Islet of Langerhans (tissue), 1 donor: ENCODE results near the gene STEAP3.
"Not testable (repeated sequence)": the region's sequence is repeated elsewhere in the genome, so short reads cannot be mapped to it uniquely, and the experiment has no call there.

ENCODE experiments used
- FAIRE-seq: peaks from one replicate; lab custom pipeline; 2011; peaks lifted over from hg19 to GRCh38; lab: Jason Lieb, UNC

STEAP3 gene

DNA sequence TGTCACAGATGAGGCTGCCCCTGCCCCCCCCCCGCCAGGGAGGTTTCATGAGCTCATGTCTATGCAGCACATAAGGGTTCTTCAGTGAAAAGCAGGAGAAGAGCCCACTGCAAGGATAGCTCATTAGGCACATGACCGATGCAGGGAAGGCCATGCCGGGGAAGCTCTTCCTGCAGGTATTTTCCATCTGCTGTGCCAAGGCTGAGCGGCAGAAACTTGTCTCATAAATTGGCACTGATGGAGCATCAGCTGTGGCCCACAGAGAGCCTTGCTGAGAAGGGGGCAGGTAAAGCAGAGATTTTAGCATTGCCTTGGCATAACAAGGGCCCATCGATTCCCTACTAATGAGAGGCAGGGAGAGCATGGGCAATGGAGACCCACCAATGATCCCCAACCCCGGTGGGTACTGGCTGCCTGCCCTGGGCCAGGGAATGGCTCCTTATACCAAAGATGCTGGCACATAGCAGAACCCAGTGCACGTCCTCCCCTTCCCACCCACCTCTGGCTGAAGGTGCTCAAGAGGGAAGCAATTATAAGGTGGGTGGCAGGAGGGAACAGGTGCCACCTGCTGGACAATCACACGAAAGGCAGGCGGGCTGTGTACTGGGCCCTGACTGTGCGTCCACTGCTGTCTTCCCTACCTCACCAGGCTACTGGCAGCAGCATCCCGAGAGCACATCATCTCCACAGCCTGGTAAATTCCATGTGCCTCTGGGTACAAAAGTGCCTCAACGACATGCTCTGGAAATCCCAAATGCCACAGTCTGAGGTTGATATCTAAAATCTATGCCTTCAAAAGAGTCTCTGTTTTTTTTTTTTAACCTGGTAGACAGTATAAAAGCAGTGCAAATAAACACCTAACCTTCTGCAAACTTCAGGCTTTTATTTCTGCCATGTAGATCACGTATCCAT is 41.4 kb downstream of the STEAP3 start:
- no peak for FAIRE-seq

DNA sequence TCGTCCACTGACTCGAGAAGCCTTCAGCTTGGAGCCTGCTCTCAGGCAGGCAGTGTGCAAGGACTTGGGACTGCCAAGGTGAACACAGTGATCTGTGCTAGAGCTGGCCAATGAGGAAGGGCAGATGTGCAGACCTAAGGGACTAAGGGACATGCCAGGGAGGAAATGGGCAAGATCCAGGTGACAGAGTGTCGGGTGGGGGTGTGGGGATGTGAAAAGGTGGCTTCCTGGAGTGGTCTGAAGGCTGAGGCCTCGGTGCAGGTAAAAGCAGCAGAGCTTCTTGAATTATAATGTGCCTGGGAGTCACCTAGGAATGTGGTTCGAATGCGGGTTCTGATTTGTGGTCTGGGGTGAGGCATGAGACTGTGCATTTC is 42.0 kb downstream of the STEAP3 start:
- FAIRE-seq: no peak

DNA sequence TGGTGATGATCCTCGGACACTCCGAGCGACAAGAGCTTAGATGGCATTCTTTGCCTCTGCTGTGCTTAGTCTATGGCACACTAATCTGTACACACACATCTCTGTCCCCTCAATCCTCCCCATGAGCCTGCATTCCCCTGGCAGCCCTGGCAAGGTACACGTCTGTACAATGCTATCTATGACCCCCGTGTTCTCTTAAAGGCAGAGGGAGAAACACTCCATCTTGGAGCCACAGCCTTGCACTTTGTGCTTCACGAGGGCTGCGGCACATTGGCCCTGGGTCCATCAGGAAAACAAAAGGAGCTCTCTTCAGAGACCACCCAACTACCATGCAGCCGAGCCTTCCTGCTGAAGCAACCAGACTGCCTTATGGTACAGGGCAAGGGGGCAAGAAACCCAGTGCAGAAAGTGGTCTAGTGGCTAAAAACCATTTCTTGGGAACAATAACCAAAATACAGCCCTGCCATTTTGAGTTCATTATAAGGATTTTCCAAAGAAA is 42.5 kb downstream of the STEAP3 start:
- FAIRE-seq: no peak

DNA sequence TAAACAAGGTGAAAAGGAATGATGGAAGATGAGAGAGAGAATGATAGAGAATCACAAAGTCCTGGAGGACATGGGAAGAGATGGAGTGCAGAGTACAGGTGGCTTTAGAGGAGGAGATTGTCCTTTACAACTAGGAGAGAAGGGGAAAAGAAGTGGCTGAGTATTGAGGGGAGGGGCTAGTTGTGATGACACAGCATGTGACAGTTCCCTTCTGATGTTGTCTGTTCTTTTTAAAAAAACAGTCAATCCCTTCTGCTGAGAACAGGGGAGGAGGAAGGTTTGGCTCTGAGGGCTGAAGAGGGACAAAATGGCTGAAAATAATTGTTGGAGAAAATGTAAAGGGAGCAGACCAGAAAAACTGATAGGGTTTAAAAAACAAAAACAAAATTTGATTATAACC is 44.0 kb downstream of the STEAP3 start:
- FAIRE-seq: no peak

DNA sequence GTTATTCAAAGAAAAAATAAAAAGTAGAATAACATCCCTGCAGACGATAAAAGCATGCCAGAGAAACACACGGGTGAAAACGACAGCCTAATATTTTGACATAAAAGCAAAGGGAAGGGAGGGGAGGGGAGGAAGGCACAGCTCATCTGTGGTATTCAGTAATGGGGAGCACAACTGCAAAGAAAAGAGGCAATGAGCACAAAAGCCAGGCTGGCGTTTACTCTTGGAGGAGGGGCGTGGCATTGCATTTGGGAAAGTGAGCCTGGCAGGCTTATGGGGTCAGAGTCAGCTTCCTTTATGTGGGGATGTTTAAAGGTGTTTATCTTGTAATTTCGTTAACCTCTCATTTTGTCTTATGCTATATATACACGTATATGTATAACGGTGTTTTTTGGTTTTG is 53.2 kb downstream of the STEAP3 start:
- no peak for FAIRE-seq

DNA sequence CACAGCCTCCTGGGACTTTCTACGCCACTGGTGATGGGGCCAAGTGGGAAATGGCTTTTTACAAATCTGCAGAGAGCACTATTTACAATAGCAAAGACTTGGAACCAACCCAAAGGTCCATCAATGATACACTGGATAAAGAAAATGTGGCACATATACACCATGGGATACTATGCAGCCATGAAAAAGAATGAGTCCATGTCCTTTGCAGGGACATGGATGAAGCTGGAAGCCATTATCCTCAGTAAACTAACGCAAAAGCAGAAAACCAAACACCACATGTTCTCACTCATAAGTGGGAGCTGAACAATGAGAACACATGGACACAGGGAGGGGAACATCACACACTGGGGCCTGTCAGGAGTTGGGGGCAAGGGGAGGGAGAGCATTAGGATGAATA is 54.8 kb downstream of the STEAP3 start:
- FAIRE-seq: not testable (repeated sequence)

DNA sequence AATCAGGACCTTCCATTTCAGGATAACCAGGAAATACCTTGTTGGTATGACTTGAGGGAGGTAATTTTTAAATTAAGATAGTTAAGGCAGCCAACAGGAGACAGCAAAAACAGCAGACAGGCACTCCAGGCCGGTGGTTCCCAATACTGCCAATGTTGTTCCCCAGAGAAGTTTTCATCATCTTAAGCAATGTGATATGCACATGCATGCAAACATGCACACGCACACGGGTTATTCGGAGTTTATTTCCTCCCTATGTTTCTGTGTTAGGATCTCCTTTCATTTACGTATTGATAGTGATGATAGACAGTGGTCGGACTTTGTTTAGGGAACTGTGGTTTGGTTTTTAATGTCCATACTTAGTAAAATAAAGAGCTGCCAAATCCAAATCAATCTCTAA is 55.3 kb downstream of the STEAP3 start:
- no peak for FAIRE-seq

DNA sequence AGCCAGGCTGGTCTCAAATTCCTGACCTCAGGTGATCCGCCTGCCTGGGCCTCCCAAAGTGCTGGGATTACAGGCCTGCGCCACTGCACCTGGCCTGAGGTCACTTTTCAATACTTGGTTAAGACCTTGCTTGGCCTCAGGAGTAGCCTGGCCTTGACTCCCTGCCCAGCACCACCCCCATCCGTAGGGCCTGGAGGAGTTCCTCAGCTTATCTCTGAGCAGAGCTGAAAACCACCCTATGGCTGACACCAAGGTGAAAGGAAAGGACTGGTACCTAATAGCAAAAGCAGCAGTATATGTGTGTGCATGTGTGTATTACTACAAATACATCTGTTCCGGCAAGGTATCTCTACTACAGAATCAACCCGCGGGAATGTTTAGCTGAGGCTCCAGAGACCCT is 56.0 kb downstream of the STEAP3 start:
- no peak for FAIRE-seq

DNA sequence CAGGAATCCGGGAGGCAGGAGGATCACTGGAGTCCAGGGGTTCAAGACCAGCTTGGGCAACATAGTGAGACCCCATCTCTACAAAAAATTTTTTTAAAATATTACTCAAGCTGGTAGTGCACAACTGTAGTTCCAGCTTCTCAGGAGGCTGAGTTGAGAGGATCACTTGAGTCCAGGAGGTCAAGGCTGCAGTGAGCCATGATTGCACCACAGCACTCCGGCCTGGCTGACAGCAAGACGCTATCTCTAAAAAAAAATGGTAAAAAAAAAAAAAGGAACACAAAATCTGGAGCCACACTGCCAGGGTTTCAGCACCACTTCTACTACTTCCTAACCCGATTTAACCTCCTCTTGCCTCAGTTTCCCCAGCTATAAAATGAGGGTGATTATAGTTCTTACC is 57.0 kb downstream of the STEAP3 start:
- FAIRE-seq: no peak

DNA sequence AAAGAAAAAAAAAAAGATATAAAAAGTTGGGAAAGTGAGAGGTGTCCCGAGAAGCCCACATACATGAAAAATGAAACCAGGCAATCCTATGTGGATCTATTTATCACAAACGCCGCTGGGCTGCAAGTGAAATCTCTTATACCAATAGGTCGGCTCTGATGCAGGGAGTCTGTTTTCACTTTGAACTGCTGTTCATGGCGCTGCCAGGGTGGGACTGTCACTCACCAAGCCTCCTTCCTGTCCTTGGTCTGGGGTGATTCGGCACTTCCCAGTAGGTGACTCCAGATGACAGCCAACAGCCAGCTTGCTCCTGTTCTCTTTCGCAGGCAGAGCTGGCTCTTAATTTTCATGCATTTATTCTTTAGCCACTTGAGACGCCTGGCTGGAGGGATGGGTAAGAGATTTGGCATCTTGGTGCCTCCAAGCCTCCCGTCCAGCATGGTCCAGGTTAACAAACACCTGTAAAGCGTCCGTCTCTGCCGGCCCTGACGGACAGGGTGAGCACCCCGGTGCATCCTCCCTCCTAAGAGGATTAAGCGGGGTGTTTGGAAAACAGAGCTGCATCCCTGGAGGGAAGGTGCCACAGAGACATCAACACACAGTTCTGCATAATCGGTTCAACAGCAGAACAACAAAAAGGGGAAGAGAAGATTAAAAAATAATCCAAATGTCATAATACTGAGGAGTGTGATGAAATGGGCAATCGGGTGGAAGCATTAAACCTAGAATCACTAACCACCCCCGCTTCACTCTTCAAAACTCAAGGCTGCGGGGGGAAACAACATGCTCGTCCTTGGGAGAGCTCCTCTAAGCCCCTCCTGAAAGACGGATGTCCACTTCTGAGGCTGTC is 58.7 kb downstream of the STEAP3 start:
- no peak for FAIRE-seq

DNA sequence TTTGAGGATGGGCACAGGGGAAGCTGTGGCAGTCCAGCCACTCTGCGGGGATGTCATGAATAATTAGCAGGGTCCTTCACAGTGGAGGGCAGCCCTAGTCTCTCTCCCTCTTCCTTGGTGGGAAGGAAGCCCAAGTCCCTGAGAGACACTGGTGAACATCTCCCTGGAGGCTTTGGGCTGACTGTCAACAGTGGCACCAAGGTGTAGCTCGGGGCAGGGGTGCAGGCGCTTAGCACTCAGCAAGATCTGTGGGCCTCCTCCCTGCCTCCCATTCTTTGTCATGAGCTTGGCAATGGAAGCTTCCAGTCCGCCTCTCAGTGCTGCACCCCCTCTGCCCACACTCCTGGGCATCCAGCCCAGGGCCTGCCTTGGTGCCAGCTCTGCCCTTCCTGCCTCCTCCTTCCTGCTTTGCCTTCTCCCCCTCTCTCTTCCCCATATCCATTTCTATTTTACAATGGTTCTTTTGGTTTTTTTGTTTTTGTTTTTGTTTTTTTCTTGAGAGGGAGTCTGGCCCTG is 59.4 kb downstream of the STEAP3 start:
- FAIRE-seq: no peak

DNA sequence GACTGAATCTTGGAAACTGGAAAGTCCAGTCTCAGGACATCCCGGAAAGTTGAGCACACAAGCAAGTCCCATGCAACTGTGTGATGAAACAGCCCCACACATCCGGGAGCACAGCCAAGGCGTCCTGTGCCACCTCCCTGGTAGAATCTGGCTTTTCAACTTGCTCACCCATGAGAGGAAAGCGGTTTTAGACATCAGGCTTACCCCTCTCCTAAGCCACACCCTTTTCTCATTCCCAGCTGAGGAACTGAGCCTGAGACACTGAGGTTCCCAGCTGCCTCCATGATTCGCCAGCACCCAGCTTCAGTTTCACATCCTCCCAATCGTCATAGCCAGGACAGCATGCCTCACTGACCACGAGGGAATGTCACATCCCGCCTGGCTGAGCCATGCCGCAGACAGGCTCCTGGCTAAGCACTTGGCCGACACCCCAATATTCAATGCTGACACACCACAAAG is 60.3 kb downstream of the STEAP3 start:
- FAIRE-seq: no peak

DNA sequence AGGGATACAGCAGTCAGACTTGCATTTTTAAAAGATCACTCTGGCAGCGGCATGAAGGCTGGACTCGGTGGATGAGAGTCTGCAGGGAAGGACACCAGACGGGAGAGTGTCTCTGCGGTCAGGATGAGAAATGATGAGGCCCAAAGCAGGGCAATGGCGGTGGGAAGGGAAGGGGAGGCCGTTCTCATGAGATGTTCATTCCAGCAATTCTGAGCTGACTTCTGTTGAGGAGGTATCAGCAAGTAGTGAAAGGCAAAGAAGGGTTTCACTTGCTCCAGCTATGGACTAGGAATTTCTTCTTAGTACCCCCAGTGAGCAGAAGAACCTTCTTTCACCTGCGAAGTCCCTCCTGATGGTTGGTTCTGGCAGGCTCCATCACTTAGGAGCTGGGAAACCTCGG is 63.0 kb downstream of the STEAP3 start:
- no peak for FAIRE-seq

DNA sequence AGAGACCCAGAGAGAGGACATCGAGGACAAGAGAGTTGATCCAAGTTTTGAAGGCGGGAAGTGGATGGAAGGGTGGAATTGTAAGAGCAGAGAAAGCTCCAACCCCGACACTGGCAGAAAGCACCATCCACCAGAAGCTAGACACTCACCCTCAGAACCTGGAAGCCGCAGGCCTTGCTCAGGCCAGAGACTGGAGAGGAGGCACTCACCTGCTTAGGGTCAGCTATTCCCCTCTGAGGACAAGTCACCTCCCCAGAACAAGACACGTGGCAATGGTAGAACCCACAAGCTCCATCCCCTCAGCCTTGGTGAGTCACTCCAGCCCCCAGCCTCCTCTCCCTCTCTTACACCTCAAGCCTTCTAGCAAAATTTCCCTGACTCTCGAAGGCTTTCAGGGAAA is 64.9 kb downstream of the STEAP3 start:
- no peak for FAIRE-seq

DNA sequence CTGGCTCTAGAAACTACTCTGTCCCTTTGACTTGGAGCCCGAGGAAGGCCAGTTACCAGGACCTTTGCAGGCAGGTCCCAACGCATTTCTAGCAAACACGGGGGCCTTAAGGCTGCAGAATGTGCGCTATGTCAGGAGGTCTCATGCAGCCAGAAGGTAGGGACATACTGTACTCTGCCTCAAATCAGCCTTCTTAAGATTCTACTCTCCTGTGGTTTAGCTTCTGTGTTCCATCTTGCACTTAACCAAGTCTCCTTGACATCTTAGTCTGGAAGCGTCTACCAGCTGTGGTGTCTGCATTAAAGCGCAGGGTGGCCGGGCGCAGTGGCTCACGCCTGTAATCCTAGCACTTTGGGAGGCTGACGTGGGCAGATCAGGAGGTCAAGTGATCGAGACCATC is 65.5 kb downstream of the STEAP3 start:
- FAIRE-seq: no peak

DNA sequence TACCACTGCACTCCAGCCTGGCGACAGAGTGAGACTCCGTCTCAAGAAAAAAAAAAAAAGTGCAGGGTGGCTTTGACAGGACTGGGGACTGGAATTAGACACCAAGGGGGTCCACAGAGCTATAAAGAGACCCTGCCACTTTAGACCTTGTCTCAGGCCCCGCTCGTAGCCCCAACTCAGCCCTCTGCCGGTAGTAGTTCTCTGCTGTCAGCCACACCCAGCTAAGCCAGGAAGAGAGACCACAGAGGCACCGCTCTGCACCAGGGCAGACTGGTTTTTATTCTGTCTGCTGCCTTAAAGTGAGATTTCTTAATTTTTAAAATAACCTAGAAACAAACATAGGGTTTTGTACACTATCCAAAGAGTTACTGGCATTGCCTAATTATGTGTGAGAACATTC is 66.0 kb downstream of the STEAP3 start:
- no peak for FAIRE-seq

DNA sequence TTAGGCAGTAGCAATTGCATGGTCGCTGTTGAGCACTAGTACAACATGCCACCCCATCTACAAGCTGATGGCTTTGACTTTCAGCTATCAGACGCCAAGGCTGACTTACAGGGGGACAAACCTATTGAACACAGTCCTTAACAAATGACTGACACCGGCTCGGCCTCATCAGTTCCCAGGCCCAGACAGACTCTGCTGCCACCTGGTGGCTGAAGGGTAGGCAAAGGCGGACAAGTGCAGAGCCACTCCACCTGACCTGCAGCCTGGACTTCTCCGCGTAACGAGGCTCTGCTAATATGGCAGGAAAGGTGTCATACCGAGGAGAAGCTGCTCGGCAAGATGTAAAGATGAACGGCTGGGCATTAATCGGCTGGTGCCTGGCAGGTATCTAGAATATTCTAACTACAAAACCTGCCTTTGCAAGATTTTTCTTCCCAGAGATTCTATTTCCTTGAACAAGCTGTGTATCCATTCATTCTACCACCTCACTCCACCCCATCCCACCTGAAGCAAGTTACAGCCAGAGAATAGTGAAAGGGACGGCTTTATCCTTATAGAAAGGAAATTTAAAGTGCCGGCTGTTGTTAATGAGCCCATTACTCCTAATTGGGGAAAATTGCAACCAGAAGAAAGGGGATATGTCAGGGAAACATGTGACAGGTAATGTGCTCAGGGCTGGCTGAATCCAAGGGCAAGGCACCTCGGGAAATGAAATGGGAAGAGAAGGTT is 67.4 kb downstream of the STEAP3 start:
- no peak for FAIRE-seq

DNA sequence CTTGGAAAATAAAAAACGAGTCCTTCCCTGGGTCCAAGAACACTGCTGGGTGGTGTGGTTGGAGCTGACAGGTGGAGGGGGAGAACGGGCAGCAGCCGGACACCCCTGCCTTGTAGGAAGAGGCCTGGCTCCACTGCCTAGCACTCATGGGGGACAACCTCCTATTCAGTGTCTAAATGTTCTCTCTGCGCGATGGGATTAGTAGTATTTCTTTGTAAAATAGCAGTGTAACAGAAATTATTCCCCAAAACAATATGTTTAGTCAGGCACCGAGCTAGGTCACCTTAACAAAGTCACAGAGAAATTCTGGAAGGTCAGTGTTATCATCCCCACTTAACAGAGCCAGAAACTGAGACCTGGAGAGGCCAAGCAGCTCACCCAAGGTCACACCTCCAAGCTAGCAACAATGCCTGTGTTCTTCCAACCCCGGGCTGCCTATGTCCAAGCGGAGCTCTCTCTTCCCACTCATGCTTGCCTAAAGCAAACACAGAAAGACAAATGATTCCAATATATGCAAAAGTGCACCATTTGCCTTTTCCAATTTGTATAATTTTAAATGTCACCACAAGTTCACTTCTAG is 68.0 kb downstream of the STEAP3 start:
- no peak for FAIRE-seq

DNA sequence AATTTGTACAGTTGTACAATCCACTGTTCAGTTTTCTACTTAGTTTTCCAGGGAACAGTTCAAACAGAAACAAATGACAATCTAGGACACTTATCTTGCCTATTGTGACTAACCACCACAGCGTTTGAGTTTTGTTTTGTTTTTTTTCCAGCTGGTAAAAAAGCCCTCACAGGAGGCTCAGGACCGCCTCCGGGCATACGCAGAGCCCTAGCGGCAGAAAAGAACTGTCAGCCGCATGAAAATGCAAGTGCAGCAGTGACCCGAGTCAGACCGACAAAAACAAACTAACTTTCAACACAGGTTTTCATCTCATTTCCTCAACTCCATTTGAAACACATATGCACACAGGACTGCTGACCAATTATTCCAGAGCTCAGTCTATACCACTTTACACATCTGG is 68.6 kb downstream of the STEAP3 start:
- no peak for FAIRE-seq

DNA sequence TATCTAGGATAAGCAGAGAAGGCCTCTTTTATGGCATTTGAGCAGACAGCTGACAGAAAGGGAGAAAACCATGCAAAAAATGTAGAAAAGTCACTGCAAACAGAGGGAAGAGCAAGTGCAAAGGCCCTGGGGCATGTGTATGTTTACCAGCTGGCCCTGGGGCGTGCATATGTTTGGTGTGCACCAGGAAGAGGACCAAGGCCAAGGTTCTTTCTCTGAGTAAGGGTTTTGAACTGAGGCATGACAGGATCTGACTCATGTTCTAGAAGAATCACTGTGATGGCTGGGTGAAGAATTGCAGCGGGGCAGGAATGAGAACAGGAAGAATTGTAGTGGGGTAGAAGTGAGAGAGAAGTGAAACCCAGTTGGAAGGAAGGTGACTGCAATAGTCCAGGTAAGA is 69.6 kb downstream of the STEAP3 start:
- no peak for FAIRE-seq

DNA sequence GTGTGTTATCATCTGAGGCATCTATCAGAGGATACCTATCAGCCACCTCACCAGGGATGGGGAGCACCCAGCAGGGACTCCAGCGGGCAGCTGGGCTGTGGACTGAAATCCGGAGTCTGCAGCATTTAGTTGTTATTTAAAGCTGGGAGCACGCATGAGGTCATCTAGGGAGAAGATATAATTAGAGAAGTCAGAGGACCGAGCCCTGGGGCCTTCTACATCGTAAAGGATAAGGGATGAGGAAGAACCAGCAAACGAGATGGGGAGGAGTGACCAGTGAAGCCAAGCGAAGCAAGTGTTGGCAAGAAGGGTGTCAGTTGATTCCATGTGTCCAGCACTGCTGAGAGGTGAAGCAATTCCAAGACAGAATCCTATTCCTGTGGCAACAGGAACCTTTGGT is 70.3 kb downstream of the STEAP3 start:
- no peak for FAIRE-seq

DNA sequence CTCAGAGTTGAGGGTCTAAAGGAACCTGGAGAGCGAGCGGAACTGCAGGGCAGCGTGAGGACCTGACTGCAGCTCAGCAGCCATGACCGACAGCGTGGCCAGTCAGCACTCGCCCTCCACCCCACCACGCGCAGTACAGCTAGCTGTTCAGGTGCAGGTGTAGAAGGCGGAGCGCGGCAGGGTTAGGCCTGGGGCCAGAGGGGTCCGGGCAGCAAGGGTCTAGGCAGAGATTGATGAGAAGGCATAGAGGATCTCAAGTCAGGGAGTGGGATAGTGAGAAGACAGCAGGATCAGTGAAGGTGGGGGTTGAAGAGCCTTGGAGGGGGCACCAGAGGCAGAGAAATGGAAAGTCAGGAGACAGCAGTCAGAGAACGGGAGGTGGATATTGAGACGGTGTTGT is 71.0 kb downstream of the STEAP3 start:
- FAIRE-seq: no peak
